ENCODE measurements around the gene RASSF1.

The RASSF1 gene

DNA sequence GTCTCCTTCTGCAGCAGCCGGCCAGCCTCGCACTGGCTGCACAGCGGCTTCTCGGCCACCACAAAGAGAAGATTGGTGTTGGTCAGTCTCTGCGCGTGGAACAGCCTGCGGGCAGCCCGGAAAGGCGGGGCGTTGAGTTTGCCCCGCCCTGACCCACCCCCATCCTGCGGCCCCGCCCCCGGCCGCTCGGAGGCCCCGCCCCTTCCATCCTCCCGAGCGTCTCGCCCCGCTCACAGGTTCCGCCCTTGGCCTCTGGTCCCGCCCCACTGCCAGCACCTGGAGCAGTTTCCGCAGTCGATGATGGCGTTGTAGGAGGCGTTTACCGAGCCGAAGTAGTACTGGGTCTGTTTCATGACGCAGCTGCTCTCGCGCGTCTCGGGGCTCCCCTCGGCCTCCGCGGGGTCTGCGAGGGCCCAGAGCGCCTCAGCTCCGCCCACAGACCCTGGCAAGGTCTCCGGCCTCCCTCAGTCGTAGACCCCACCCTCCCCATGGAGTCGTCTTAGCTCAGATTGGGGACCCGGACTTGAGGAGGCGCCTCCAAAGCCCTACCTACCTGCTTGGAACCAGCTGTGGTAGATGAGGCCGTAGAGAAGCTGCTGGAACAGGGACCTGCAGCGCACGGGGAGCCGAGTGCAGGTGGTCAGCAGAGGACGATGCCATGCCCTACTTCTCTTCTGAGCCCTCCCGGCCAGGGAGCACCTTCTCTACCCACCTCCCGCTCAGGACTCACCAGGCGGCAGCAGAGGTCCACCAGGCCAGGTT lies 24.6 kb upstream of the RASSF1 start:
- DNase-seq (ENCODE audit: low read depth), result peak; percentile 93

DNA sequence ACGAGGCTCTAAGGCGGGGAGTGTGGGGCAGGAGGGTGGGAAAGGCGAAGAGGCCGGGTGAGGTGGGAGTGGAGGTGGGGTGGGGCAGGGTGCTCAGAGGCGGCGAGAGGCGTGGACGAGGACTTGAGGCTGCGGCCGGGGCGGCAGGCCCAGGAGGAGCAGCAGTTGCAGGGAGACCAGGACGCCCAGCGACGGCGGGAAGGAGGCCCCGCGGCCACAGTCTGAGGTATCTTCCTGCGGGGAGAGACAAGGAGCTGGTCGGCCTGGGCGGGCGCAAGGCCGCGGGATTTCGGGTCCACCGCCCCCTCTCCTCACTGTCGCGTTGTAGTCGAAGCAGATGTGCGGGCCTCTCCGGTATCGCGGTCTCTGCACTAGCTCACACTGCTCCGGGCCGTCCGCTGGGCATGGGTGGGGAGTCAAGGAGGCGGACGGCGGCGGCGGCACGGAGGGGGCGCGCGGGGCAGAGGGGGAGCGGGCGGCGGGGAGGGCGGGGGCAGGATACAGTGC lies 24.0 kb upstream of the RASSF1 start:
- no peak for DNase-seq (ENCODE audit: low read depth)

DNA sequence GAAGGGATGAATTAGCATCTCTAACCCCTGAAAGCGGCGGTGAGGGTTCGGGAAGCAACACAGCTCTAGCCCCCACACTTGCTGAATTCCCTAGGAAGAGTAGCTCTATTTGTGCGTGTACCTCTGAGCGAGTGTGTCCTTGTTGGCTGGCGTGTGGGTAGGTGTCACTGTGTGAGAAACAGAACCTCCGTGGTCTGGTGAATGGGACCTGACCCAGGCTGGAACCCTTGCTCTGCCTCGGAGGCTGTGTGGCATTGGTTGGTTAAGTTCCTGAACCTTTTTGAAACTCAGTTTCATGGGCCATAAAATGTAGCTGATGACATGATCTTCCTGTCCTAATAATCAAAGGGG lies 19.1 kb upstream of the RASSF1 start:
- DNase-seq (ENCODE audit: low read depth), result no peak

DNA sequence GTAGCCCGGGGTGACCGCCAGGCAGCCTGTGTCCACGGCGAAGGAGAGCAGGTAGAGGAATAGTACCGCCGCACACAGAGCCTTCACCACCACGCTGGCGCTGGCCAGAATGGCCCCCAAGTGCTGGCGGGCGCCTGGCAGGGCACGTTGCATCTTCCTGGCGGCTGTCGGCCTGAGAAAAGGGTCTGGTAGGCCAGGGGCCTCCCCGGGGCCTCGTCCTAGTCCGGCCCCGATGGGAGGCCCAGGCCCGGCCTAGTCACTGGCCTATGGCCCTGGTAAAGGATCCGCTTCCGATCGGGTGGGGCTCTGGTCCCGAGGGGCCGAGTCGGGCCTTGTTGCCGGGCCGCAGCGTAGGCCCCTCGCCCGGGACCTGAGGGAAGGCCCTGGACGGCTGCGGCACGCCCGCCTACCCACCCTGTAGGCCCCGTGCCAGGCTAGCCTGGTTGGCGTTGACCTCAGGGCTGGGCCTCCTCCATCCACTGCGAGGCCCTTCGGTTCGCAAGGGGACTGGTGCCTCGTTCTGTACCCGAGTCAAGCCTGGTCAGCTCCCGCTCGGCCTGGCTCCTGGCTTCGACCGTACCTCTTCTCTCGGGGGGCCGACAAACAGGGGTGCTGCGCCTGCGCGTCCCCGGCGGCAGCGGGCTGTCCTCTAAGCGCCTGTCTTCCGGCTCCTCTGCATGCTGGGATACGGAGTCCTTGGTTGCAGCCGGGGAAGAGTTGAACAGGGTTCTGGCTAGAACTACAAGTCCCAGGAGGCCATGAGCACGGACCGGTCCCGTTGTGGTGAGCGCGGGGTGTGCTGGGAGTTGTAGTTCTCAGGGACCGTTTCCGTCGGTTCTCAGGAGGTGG lies 18.5 kb upstream of the RASSF1 start, which contains the start of gene TMEM115:
TSS of gene TMEM115 (minus strand) at position 611 of the 849 bp plus-strand sequence. CDS start at position 153, 458 bp downstream.
- peak; percentile 94 for DNase-seq (ENCODE audit: low read depth)

DNA sequence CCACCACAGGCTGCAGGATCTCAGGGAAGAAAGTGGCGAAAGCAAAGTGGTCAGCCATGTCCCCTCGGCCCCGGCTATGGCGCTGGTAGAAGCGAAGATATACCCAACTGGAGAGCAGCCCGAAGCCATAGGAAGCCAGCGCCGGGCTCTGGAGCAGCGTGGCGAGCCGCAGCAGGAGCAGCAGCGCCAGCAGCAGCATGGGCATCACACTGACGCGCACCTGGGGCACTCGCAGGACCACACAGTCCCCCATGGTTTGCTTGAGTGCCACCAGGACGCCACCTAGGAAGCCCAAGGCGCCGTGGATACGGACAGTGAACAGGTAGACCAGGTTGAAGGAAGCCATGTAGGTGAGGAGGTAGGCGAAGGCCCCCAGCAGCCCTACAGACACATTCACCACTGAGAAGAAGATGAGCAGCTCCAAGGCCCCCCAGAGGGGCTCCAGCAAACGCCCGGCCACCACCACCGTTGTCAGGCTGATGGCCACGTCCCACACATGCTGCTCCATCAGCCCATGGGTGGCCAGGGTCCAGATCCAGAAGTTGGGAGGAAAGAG lies 17.8 kb upstream of the RASSF1 start:
- no peak for DNase-seq (ENCODE audit: low read depth)

DNA sequence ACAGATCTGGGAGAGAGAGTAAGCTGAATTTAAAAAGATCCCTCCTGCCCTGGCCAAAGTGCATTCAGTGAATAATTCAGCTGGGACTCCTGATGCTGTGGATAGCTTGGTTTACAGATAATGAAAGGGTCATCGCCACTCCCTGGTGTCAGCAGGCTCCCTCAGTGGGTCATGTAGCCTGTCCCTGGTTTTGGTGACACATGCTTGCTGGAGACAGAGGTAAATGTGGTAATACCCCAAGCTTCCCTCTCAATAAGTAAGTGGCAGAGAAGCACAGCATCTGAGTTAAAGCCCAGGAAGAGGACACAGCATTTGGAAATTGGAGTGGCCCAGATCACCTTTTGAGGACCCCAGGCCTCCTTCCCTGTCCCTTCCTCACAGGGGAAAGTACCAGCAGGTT lies 16.8 kb upstream of the RASSF1 start:
- no peak for DNase-seq (ENCODE audit: low read depth)

DNA sequence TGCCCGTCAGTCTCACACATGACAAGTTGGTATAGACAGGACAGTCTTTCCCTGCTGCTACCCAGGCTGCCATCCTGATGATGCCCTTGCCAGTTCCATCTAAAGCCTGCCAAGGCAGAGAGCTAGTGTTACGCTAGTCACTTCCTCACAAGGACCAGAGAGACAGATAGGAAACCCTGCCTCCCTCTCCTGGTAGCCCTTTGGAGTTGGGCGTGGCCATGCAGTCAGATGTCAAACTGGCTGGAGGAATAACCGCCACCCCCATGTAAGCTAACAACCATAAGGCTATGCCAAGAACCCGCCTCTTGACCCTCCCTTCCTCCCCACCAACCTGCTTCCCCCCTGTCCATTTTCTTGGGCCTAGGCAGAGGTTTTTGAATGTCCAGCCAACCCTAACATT lies 15.9 kb upstream of the RASSF1 start:
- no peak for DNase-seq (ENCODE audit: low read depth)

DNA sequence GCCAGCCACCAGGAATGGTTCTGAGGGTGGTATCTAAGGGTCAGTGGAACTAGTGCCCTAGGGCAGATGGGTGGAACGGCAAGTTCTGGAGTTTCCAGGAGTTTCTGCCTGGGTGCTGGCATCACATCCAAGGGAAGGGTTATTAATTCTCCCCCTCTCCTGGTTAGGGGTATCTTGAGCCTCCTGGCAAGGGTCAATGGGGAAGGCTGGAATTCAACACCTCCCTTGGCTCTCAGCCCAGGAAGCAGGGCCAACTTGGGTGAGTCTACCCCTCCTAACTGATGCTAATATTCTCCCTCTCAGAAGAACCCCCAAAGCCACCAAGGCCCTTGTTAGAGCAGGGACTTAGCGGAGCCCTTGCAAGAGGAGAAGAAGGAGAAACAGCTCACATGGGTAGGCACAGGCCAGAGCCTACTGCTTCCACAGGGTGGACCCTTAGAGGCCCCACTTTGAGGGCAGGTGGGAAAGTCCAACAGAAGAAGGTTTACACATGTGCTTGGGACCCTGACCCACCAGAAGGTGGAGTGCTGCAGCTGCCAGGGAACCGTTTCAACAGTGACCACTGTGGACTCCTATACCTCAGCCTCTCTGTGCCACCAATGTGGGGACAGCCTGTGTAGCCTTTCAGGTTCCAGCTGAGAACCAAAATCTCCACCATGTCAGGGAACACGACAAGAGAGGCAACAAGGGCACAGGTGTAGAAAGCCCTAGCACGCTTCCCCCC lies 15.4 kb upstream of the RASSF1 start:
- no peak for DNase-seq (ENCODE audit: low read depth)

DNA sequence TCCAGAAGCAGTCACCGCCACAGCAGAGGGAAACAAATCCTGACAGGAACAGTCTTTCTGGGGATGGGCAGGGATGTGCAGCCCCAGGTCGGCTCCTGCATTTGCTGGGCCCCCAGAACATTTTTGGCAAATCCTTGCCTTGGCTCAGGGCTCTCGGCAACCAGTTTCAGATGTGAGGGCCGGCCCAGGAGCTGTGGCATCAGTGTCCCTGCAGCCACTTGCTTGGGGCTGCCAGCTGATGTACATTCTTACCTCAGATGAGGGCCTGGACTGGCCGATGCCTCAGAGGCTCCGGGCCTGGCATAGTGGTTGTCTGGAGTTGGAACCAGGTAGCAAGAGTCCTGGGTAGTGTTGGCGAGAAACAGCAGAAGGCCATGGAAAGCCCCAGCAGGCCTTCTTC lies 14.2 kb upstream of the RASSF1 start:
- DNase-seq (ENCODE audit: low read depth), result no peak

DNA sequence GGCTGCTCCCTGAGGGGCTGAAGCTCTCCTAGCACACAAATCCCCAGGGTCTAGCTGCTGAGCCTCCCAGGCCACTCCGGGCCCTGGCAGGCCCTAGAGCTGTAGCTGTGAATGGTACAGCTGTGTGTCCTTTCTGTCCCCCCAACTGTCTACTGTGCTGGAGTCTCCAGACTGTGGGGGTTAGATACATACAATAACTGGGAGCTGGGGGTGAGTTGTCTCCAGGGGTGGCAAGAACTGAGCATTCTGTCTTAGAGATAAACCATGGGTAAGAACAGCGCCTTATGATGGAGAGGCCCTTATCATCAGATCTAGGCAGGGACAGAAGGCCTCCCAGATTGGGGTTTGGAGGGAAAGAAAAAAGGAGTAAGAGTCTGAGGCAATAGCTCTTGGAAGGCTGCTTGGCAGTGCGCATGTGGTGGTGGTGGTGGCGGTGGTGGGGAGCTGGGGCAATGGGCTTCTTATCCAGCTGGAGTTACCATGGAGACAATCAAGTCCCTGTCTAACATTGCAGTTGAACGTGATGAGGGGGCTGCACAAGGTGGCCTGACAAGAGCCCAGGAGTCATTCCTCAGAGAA lies 13.6 kb upstream of the RASSF1 start:
- DNase-seq (ENCODE audit: low read depth), result no peak

DNA sequence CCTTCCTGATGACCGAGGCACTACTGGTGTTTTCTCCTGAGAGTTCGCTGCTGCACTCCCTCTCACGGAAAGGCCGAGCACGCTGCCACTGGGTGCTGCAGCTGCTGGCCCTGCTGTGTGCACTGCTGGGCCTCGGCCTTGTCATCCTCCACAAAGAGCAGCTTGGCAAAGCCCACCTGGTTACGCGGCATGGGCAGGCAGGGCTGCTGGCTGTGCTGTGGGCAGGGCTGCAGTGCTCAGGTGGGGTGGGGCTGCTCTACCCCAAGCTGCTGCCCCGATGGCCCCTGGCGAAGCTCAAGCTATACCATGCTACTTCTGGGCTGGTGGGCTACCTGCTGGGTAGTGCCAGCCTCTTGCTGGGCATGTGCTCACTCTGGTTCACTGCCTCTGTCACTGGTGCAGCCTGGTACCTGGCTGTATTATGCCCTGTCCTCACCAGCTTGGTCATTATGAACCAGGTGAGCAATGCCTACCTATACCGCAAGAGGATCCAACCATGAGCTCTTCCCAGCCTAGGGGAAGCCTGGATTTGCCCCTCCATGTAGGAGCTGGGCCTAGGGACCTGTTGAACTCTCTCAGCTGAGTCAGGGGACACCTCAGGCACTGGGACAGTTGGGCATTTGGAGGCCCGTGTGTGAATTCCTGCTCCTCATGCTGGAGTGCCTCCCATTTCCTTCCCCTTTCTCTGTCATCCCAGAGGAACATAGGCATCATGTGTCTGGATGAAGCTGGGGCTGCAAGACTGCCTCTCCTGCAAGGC lies 12.8 kb upstream of the RASSF1 start:
- no peak for DNase-seq (ENCODE audit: low read depth)

DNA sequence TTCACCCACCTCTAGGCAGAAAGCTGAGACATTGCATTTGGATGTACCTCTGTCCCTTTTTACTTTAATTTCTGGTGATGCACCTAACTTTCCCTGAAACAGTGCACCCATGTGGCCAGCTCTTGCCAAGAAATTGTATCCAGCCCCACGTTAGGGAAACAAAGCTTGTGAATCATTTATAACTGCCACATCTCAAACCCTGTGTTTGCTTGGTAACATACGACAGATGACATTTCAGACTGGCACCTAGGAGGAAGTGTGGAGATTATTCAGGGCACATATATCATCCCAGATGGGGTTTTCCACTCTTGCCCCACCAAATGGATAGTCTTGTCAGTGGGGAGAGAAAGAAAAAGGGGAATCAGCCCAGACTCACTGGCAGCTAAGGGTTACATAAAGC lies 12.1 kb upstream of the RASSF1 start:
- DNase-seq (ENCODE audit: low read depth), result no peak

DNA sequence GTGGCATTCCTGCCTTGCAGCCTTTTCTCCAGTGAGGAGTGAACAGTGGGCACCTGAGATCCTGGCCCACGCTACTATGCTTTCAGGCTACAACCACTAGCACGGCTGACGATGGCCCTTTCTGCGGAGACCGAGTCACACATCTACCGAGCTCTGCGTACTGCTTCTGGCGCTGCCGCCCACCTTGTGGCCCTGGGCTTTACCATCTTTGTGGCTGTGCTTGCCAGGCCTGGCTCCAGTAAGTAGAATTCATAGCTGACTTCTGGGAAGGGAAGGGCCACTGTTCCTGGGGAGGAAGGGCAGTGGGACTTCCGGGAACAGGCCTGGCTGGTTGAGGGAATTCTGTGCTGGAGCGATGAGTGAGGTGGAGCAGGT lies 10.7 kb upstream of the RASSF1 start:
- DNase-seq (ENCODE audit: low read depth), result no peak

DNA sequence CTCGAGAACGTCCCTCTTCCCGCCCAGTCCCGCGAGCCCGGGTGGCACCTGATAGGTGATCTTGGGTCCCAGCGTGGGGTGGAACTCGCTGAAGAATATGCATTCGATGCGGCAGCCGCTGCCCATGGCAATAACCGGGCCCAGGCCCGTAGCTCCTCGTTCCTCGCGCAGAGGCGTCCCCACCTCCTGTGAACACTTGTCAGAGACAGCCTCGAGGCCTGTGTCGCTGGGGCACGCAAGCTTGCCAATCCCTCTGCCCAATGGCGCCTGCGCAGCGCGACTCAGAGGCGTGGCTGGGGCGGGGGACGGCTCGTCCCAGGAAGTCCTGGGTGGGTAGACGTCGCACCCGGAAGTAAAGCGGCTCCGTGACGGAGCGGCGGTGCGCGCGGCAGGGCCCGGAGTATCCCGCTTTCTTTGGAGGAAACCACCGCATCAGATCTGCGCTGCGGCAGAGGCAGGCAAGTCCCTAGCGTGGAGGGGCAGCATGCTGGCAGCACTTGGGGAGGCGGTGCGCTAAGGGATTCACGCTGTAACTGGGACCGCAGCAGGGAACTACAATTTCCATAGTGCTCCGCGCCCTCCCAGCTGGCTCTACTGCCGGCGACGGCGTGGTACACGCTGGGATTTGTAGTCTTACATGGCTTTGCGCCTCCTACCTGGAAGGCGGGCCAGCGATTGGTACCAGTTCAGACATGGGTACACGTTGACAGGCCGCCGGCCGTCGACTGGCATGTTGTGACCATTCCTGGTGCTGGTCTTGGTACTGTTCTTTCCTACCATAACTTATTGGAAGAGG lies 10.1 kb upstream of the RASSF1 start, which contains the start of the genes CYB561D2 and NPRL2:
TSS of gene CYB561D2 (plus strand) at position 336 of the 796 bp plus-strand sequence. CDS start 572 bp downstream, outside the sequence.
TSS of gene NPRL2 (minus strand) at position 249 of the 796 bp plus-strand sequence. CDS start at position 126, 123 bp downstream.
- DNase-seq (ENCODE audit: low read depth), result peak; percentile 99

DNA sequence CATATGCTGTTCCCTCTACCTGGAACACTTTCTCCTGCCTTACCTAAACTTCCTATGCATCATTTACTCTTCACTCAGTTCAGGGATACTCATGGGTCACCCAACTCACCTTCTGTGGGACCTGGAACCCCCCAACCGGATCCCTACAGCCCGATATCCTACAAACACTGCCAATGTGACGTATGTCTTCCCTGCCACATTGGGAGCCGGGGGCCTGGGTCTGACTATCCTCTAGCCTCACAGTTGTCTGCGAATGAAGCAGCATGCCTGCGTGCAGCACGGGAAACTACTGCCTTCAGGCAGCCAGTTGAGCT lies 9.5 kb upstream of the RASSF1 start:
- DNase-seq (ENCODE audit: low read depth), result no peak

DNA sequence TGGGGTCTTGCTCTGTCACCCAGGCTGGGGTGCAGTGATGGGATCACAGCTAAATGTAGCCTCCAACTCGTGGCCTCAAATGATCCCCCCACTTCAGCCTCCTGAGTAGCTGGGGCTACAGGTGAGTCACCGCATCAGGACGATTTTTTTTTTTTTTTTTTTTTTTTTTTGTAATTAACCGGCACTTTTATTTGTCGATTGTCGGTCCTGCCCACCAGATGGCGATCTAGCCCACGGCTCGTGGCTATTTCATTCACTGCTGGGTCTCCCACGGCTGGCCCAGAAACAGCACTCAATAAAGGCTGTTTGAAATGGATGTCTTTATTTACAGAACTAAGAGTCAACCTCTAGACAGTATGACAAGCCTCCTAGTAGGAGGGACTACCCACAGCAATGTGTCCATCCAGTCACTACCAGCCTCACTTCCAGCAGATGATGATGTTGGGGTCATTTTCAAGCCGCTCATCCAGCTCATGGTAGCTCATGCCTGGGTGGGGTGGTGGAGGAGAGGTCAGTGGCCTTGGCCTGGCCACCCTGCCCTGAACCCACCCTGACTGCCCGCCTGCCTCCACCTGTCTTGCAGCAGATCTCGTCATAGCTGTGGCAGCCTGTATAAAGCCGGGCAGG lies 6.7 kb upstream of the RASSF1 start:
- peak; percentile 69 for DNase-seq (ENCODE audit: low read depth)

DNA sequence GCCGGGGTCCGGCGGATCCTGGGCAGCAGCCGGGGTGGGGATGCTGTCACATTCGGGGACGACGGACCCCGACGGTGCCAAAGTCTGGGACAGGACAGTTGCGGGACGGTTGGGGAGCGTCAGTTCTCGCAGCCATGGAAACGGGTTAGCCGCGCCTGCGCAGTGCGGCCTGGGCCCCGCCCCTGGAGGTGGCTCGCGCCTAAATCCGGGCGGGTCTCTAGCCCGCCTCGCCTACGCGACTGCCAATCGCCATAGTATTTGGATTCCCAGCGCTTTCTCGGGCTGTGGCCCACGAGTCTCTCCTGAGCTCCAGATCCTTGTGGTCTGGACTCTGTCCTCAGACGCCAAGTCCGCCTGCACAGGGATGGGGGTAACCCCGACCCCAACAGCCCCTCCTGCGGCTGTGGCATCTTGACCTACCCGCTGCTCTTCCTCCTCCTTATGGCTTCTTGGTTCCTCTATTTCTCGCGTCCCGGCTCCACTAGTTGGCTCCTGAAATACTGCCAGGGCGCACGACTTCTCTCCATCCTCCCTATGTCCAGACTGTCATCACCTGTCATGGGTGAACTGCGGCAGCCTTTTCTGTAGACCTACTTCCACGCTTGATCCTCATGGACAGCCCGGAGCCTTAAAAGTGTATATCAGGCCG lies 5.1 kb upstream of the RASSF1 start, which contains the start of gene ZMYND10:
TSS of gene ZMYND10 (minus strand) at position 147 of the 649 bp plus-strand sequence. CDS start 153 bp downstream, outside the sequence.
- peak; percentile 69 for DNase-seq (ENCODE audit: low read depth)

DNA sequence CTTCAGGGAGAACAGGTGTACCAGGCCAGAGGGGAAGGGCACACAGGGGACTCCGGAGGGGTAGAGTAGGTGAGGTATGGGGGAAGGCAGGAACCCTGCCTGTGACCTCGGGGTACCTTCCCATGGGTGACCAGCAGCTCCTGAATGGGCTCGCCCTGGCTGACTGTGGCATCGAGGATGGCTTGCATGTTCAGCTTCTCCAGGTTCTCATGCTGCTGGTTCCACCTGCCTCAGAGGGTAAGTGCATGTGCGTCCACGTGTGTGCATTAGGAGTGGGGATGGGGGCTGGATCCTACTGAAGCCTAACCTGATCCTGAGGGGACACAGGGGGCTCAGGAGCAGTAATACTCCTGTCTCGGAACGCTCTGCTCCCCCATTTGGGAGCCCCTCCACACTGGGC lies 4.4 kb upstream of the RASSF1 start:
- no peak for DNase-seq (ENCODE audit: low read depth)

Data from T follicular helper cell (primary cell).